Skeletal muscle satellite cell (primary cell): ENCODE measurements around the gene SDR39U1.
"Not testable (repeated sequence)": the region's sequence is repeated elsewhere in the genome, so short reads cannot be mapped to it uniquely, and the experiment has no call there.

Source experiments
- H3K27me3 ChIP-seq: 2 replicates; pipeline ENCODE4 v1.7.0; 2013; ENCODE audit warnings: low read length; ENCODE audit not compliant: control insufficient read depth, insufficient read depth
- H3K36me3 ChIP-seq: 2 replicates; pipeline ENCODE4 v1.7.0; 2013; ENCODE audit warnings: mild to moderate bottlenecking, control low read depth, low read length; ENCODE audit not compliant: insufficient read depth
- H3K4me1 ChIP-seq: 2 replicates; pipeline ENCODE4 v1.7.0; 2013; ENCODE audit warnings: low read length; ENCODE audit not compliant: control insufficient read depth, insufficient read depth
- H3K4me2 ChIP-seq: 2 replicates; pipeline ENCODE4 v1.7.0; 2013; ENCODE audit warnings: mild to moderate bottlenecking, low read length
- H3K4me3 ChIP-seq: 2 replicates; pipeline ENCODE4 v1.7.0; 2013; ENCODE audit warnings: low read length
- H3K9ac ChIP-seq: 2 replicates; pipeline ENCODE4 v1.7.0; 2013; ENCODE audit warnings: mild to moderate bottlenecking, low read depth, low read length, moderate library complexity
- H3K9me3 ChIP-seq: replicated peaks from 2 replicates; pipeline ENCODE4 v1.7.0; 2013; ENCODE audit warnings: mild to moderate bottlenecking, control low read depth, low read length

The SDR39U1 gene

DNA sequence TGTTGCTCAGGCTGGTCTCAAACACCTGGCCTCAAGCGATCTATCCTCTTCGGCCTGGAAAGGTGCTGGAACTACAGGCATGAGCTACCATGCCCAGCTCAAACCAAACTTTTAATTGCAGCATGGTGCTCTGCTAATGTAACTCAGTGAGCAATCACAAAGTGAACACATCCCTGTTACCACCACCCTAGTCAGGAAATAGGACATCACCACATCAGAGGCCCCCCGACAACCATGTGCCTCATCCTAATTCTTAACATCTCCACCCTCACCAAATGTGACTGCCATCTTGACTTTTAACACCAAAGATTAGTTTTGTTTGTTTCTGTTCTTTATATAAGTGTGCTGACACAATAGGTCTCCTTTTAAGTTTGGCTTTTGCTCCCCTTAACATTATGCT lies 22.8 kb upstream of the SDR39U1 start:
- Histone ChIP-seq H3K27me3 (no peaks in the 10 kb centered on the region), H3K9ac (no peak overlapping the region), H3K36me3 (no peaks in the 10 kb centered on the region), H3K4me3 (no peak overlapping the region), H3K4me2 (no peak overlapping the region), H3K4me1 (no peaks in the 10 kb centered on the region), H3K9me3 (no peaks in the 10 kb centered on the region)

DNA sequence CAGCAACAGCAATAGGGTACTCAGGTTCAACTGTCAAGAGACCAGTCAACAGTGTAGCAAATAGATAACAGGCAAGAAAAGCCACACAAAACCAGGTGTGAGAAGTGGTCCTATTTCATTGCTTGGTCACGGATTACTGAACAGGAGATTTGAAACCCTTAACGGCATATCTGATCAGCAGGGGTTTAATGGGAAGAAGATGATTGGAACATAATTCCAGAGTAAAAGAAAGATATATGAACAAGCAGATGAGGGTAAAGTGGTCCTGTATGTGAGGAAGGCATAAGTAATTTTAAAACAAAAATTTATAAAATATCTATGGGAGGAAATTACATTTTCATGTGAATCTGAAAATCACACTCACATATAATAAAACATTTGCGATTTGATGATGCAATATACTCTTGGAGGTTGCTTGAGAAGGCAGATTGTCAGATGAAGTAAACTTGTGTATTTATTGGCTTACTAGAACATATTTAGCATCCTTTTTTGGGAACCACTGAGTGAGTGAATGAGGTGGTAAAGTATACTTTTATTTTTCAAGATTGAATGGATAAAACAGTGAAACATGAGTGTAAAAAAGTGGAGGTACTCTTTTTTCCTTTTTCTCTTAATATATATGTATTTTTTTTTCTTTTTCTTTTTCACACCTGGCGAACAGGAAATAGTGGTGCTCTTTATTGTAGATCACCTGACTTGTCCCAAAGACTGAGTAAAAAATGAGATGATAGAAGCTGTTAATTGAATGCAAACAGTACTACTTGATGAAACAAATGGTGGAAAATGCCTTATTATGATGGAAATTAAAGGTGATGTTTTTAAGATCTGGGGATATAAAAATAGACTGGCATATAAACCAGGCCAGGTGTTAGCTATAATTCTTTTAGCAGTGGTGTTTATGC lies 21.6 kb upstream of the SDR39U1 start:
- Histone ChIP-seq H3K27me3 (no peaks in the 10 kb centered on the region), H3K9ac (no peak overlapping the region), H3K4me1 (no peaks in the 10 kb centered on the region), H3K4me3 (no peak overlapping the region), H3K36me3 (no peaks in the 10 kb centered on the region), H3K9me3 (no peaks in the 10 kb centered on the region), H3K4me2 (no peak overlapping the region)

DNA sequence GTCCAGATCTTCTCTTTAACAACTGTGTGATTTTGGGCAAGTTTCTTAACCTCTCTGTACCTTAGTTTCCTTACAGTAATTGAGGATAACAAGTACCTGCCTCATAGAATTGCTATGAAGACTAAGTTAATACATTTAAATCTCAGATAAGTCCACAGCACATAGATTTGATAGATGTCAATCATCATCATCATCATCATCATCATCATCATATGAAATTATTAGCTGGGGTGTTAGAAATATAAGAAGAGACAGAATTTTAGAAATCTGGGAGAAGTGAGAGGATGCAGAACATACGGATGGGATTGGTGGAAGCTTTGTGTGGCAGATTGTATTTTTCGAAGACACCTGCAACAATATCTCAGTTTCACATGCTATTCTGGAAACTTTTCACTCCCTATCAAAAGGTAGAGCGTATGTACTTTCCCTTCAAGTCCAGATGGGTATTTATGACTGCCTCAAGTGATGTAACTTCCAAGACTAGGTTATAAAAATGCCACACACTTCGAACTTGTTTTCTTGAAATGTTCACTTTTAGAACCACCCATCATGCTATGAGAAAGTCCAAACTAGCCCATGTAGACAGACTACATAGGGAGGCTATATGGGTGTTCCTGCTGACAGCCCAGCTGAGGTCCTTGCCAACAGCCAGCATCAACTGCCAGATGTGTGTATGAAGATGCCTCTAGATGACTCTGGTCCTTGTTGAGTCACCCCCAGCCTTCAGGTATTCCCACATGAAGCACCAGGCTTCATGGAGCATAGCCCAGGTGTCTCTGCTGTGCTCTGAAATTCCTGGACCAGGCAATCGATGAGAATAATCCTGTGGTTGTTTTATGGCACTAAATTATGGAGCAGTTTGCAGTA lies 20.7 kb upstream of the SDR39U1 start:
- no peaks in the 10 kb centered on the region for H3K9me3 ChIP-seq
- no peaks in the 10 kb centered on the region for H3K36me3 ChIP-seq
- H3K4me1 ChIP-seq: no peaks in the 10 kb centered on the region

DNA sequence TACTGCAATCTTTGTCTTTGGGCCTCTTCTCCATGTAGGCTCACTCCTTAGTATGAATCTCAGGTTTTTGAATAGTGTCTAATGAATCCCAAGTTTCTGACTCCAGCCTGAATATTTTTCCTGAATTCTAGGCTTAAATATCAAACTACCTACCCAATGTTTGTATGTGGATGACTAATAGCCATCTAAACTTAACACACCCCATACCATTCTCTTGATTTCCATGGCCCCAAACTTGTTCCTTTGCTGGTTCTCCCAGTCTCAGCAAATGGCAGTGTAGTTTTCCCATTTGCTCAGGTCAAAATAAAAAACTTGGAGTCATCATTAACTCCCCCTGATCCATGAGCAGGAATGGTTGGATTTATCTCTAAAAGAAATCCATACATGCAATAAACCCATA lies 18.8 kb upstream of the SDR39U1 start:
- Histone ChIP-seq H3K36me3 (no peaks in the 10 kb centered on the region), H3K4me3 (no peak overlapping the region), H3K9me3 (no peaks in the 10 kb centered on the region), H3K9ac (no peak overlapping the region), H3K27me3 (no peaks in the 10 kb centered on the region), H3K4me2 (no peak overlapping the region), H3K4me1 (no peaks in the 10 kb centered on the region)

More for the DNA sequence above, 20.7 kb upstream of the SDR39U1 start:
- no peak overlapping the region for H3K4me2 ChIP-seq
- no peak overlapping the region for H3K4me3 ChIP-seq
- H3K27me3 ChIP-seq: no peaks in the 10 kb centered on the region
- H3K9ac ChIP-seq: no peak overlapping the region

DNA sequence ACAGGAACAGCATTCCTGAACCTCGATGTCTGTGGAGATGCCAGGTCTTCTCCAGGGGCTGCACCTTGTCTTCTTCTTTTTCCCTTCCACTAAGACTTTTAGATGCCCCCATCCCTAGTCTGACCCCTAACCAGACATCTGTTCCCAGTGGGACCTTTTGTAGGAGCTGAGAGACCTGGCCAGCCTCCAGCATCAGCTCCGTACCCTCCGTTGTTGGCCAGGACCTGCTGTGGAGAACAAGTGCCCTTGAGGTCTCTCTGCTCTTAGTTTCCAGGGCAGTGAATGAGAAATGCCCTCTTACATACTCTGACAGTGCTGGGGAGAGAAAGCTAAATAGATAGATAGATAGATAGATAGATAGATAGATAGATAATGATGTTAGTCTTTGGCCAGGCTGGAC lies 16.8 kb upstream of the SDR39U1 start:
- Histone ChIP-seq H3K27me3 (no peaks in the 10 kb centered on the region), H3K9me3 (no peaks in the 10 kb centered on the region), H3K4me2 (no peak overlapping the region), H3K36me3 (no peaks in the 10 kb centered on the region), H3K4me1 (no peaks in the 10 kb centered on the region), H3K4me3 (no peak overlapping the region), H3K9ac (no peak overlapping the region)

DNA sequence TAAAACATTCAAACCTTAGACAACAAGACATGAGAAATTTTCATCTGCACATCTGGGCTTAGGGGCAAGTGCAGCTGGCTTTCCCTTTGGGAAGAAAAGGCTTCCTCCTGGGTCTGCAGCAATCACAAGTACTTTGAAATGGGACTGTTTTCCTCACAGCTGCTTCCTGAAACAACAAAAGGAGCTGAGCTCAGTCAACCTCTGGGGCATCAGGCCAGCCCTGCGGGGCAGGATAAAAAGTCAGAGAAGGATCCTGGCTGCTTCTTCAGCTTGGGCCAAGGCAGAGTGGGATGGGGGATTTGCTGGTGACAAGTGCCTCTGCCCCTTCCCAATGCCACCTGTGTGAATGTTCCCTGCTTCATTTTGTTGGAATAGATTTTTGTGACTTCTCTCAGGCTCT lies 16.2 kb upstream of the SDR39U1 start:
- Histone ChIP-seq H3K36me3 (no peaks in the 10 kb centered on the region), H3K27me3 (no peaks in the 10 kb centered on the region), H3K4me1 (no peaks in the 10 kb centered on the region), H3K9me3 (no peaks in the 10 kb centered on the region), H3K4me2 (no peak overlapping the region), H3K4me3 (no peak overlapping the region), H3K9ac (no peak overlapping the region)

DNA sequence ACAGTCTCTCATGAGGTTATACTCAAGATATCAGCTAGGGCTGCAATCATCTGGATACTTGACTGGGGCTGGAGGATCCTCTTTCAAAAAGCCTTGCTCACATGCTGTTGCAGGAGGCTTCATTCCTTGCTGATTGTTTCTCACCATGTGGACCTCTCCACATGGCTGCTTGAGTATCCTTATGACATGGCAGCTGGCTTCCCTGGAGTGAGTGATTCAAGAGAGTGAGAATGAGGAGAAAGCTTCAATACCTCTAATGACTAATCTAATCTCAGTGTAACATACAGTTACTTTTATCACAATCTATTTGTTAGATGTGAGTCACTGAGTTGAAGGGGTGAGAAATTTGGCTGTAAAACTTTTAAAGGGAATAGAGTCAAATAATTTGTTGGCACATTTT lies 14.4 kb upstream of the SDR39U1 start:
- H3K9me3 ChIP-seq: no peaks in the 10 kb centered on the region
- no peaks in the 10 kb centered on the region for H3K36me3 ChIP-seq
- no peak overlapping the region for H3K4me2 ChIP-seq
- H3K27me3 ChIP-seq: no peaks in the 10 kb centered on the region
- H3K4me1 ChIP-seq: no peaks in the 10 kb centered on the region
- no peak overlapping the region for H3K4me3 ChIP-seq
- no peak overlapping the region for H3K9ac ChIP-seq

DNA sequence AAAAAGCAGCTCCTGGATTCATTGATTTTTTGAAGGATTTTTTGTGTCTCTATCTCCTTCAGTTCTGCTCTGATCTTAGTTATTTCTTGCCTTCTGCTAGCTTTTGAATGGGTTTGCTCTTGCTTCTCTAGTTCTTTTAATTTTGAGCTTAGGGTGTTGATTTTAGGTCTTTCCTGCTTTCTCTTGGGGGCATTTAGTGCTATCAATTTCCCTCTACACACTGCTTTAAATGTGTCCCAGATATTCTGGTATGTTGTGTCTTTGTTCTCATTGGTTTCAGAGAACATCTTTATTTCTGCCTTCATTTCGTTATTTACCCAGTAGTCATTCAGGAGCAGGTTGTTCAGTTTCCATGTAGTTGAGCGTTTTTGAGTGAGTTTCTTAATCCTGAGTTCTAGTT lies 8.3 kb upstream of the SDR39U1 start:
- not testable (repeated sequence) for H3K9me3 ChIP-seq

DNA sequence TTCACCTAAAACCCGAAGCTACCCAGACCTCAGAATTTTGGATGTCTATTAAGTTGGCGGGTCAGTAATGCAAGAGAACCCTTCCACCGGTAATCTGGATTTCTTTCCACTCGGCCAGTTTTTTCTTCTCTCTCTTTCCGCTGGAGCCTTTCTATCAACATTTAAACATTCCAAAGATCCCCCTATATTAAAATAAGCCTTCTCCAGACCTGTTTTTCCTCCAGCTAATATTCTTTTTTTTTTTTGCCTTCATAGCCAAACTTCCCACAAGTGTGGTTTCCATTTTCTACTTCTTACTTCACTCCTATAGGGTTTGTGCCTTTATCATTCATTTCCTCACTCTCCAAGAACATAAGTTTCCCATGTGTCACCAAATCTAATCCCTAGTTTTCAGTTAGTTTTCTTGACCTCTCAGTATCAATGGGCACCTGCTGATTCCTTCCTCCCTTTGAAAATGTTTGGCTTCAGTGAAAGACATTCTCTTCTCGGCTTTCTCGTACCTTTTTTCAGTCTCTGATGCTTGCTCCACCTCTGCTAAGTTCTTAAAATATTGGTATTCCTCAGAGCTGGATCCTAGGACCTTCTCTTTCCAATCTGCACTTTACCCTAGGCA lies 583 bp upstream of the SDR39U1 start:
- peaks cover 12% of the 10 kb centered on the region for H3K4me1 ChIP-seq
- H3K9ac ChIP-seq: peak overlapping the region; percentile 94
- H3K9me3 ChIP-seq: no peaks in the 10 kb centered on the region
- peak overlapping the region; percentile 79 for H3K4me3 ChIP-seq
- peak overlapping the region; percentile 89 for H3K4me2 ChIP-seq
- H3K36me3 ChIP-seq: peaks cover 28% of the 10 kb centered on the region
- no peaks in the 10 kb centered on the region for H3K27me3 ChIP-seq

More for the DNA sequence above, 8.3 kb upstream of the SDR39U1 start:
- not testable (repeated sequence) for H3K36me3 ChIP-seq, H3K4me2 ChIP-seq, H3K4me3 ChIP-seq, H3K27me3 ChIP-seq, H3K4me1 ChIP-seq, H3K9ac ChIP-seq

DNA sequence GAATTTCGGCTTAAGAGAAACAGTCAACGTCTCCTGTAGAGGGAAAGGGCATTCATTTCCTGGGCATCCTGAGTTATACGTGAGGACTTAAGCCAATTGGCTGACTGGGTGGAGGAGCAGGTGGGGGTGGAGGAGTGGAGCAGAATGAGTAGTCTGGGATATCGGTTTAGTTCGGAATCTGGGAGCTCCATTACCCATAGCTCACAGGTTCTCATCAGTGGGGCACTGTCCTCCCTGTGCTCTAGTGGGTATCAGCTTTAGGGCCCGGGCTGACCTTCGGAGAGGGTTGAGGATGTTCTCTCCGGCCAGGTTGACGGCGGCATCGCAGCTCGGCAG lies 704 bp downstream of the SDR39U1 start:
- Histone ChIP-seq H3K9me3 (no peaks in the 10 kb centered on the region), H3K27me3 (no peaks in the 10 kb centered on the region), H3K4me3 (peak overlapping the region; percentile 79), H3K9ac (peak overlapping the region; percentile 94), H3K4me1 (peaks cover 12% of the 10 kb centered on the region), H3K36me3 (peaks cover 41% of the 10 kb centered on the region), H3K4me2 (peak overlapping the region; percentile 94)

DNA sequence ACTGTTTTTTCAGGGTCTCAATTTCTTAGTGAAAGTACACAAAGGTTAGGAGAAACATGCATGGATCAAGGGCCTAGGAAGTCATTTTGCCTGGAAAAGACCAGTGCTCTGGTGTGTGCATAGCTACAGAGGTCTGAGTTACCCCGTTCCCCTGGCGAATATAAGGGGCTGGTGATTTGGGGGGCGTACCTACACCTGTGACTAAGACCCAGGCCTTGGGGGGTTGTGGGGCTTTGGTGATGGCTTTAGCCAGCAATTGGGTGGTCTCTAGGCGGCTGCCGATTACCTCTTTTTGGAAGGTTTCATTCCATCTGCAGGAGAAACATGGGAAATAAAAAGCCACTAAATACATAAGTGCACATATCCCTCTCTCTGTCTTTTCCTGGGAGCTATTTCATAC lies 1.1 kb downstream of the SDR39U1 start:
- H3K4me1 ChIP-seq: peaks cover 13% of the 10 kb centered on the region
- H3K9ac ChIP-seq: peak overlapping the region; percentile 94
- H3K9me3 ChIP-seq: no peaks in the 10 kb centered on the region
- peak overlapping the region; percentile 94 for H3K4me2 ChIP-seq
- H3K27me3 ChIP-seq: no peaks in the 10 kb centered on the region
- peaks cover 42% of the 10 kb centered on the region for H3K36me3 ChIP-seq
- H3K4me3 ChIP-seq: peak overlapping the region; percentile 79
